Measurements from ENCODE around the gene FILIP1L.

FILIP1L gene

DNA sequence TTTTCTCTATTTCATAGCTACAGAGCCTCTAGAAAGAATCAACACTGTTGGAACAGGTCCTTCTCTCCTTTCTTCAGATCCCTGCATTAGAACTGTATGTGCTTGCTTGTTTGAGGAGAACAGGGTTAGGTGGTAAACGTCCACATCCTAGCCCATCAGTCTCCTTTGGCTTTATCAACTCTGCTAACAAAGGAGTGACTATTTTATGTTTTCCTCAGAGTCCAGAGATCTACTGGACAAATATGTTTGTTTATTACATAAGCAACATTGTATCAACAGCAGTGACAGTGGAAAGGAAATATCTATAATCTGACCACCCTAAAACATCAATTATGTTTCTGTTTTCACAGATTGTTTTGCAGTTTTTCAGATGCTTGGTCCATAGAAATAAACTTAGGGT is 257.0 kb downstream of the FILIP1L start:
- TF ChIP-seq POLR2AphosphoS5 (IDR thresholded peaks at IDR 0.05; ENCODE audit: low read depth, low read length), result no peak
- no peak for TF ChIP-seq SIN3A (IDR thresholded peaks at IDR 0.05; ENCODE audit: borderline replicate concordance, insufficient read depth, low read length)
- TF ChIP-seq, protein P1, sequence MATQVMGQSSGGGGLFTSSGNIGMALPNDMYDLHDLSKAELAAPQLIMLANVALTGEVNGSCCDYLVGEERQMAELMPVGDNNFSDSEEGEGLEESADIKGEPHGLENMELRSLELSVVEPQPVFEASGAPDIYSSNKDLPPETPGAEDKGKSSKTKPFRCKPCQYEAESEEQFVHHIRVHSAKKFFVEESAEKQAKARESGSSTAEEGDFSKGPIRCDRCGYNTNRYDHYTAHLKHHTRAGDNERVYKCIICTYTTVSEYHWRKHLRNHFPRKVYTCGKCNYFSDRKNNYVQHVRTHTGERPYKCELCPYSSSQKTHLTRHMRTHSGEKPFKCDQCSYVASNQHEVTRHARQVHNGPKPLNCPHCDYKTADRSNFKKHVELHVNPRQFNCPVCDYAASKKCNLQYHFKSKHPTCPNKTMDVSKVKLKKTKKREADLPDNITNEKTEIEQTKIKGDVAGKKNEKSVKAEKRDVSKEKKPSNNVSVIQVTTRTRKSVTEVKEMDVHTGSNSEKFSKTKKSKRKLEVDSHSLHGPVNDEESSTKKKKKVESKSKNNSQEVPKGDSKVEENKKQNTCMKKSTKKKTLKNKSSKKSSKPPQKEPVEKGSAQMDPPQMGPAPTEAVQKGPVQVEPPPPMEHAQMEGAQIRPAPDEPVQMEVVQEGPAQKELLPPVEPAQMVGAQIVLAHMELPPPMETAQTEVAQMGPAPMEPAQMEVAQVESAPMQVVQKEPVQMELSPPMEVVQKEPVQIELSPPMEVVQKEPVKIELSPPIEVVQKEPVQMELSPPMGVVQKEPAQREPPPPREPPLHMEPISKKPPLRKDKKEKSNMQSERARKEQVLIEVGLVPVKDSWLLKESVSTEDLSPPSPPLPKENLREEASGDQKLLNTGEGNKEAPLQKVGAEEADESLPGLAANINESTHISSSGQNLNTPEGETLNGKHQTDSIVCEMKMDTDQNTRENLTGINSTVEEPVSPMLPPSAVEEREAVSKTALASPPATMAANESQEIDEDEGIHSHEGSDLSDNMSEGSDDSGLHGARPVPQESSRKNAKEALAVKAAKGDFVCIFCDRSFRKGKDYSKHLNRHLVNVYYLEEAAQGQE (IDR thresholded peaks at IDR 0.05; ENCODE audit: insufficient read depth in 1 of 2, low read depth in 2 of 2, low read length in 2 of 2), result no peak
- no peak for TF ChIP-seq TAF1 (IDR thresholded peaks at IDR 0.05; ENCODE audit: borderline replicate concordance, insufficient read depth, low read length)
- TF ChIP-seq FOXP2 (optimal IDR thresholded peaks at IDR 0.05; ENCODE audit: borderline replicate concordance, extremely low read depth, extremely low read length, insufficient read depth), result no peak

DNA sequence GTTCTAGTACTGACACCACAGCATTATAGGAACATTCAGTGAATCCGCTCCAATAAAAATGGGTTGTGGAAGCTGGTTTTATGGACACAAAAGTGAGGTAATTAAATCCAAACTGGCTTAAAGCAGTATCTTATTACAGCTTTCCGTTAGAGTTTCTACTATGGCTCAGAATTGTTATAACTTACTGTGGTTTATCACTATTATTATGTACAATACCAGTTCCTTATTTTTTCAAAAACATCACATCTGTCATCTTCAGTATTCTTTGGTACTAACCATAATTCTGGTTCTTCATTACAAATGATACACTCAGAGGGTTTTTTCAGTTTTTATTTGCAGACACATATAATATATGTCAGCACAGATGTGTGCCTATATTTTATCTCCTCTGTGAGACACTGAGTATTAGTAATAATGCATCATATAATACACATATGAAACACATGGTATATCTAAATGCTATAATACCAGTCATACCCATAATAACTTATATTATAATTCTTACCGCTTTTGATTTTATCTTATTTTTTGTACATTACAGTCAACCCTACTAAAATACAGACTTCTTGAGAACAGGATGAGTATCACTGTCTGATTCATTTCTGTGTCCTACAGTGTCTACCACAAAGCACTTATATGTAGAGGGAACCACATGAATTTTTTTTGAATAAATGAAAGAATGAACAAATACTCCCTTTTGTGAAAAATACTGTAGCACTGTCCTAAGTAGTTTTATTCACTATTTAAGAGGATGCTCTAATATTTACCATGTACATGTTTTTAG is 257.7 kb downstream of the FILIP1L start:
- TF ChIP-seq POLR2AphosphoS5 (IDR thresholded peaks at IDR 0.05; ENCODE audit: low read depth, low read length) (no peak), SIN3A (IDR thresholded peaks at IDR 0.05; ENCODE audit: borderline replicate concordance, insufficient read depth, low read length) (no peak), TAF1 (IDR thresholded peaks at IDR 0.05; ENCODE audit: borderline replicate concordance, insufficient read depth, low read length) (no peak), FOXP2 (optimal IDR thresholded peaks at IDR 0.05; ENCODE audit: borderline replicate concordance, extremely low read depth, extremely low read length, insufficient read depth) (no peak)
- TF ChIP-seq, protein P1 (IDR thresholded peaks at IDR 0.05; ENCODE audit: insufficient read depth in 1 of 2, low read depth in 2 of 2, low read length in 2 of 2), result no peak

DNA sequence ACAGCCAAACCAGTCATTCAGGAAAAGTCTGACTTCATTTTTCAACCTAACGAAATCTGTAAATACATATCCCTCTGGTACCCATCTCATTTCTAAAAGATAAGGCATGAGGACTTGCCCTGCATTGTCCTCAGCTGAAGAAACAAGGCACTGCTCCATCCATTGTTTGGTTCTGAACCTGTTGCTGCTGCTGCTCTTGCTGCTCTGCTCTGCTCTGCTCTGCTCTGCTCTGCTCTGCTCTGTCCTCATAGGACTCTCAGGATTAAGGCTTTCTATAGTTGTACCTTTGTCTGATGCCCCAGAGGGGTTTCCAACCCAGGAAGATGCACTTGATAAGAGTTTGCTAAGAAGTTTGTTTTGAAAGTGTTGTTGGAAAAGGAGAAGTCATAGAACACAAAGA is 258.4 kb downstream of the FILIP1L start:
- no peak for TF ChIP-seq FOXP2 (optimal IDR thresholded peaks at IDR 0.05; ENCODE audit: borderline replicate concordance, extremely low read depth, extremely low read length, insufficient read depth)
- TF ChIP-seq TAF1 (IDR thresholded peaks at IDR 0.05; ENCODE audit: borderline replicate concordance, insufficient read depth, low read length), result no peak
- TF ChIP-seq SIN3A (IDR thresholded peaks at IDR 0.05; ENCODE audit: borderline replicate concordance, insufficient read depth, low read length), result no peak
- no peak for TF ChIP-seq POLR2AphosphoS5 (IDR thresholded peaks at IDR 0.05; ENCODE audit: low read depth, low read length)
- TF ChIP-seq, protein P1 (IDR thresholded peaks at IDR 0.05; ENCODE audit: insufficient read depth in 1 of 2, low read depth in 2 of 2, low read length in 2 of 2), result no peak

DNA sequence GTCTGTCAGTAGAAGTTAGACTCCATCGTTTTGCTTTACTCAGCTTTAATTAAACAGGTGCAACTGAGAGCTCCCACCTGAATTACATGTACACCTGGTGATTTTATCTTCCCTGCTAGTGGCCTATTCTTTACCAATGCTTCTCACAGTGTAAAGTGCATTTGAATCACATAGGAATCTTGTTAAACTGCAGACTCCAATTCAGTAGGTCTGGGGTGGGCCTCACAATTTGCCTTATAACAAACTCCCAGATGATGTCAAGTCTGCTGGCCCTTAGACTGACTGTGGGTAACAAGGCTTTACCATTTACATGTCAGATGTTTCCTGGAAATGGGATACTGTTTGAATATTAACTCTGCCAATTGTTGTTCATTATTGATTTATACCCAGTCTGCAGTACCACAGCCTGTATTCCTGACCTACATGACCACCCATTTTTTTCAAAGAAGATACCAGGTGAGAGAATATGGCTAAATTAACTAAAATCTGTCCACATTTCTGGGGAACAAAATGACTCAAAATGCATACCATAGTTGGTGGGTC is 259.5 kb downstream of the FILIP1L start:
- TF ChIP-seq TAF1 (IDR thresholded peaks at IDR 0.05; ENCODE audit: borderline replicate concordance, insufficient read depth, low read length), result no peak
- TF ChIP-seq, protein P1 (IDR thresholded peaks at IDR 0.05; ENCODE audit: insufficient read depth in 1 of 2, low read depth in 2 of 2, low read length in 2 of 2), result no peak
- no peak for TF ChIP-seq FOXP2 (optimal IDR thresholded peaks at IDR 0.05; ENCODE audit: borderline replicate concordance, extremely low read depth, extremely low read length, insufficient read depth)
- no peak for TF ChIP-seq SIN3A (IDR thresholded peaks at IDR 0.05; ENCODE audit: borderline replicate concordance, insufficient read depth, low read length)
- TF ChIP-seq POLR2AphosphoS5 (IDR thresholded peaks at IDR 0.05; ENCODE audit: low read depth, low read length), result no peak
